K562 (cell line): Measurements from ENCODE around the gene PCDH12. TPM values are rescaled to one million over a fixed set of nuclear protein-coding genes. Genes with fewer than 3 reads are reported as not detected.

ENCODE experiments used
- DACH1 ChIP-seq: fragments of 450-650 bp; IDR thresholded peaks from 2 replicates; pipeline ENCODE4 v1.6.1; 2018; ENCODE audit not compliant: partially characterized antibody
- FOXA1 ChIP-seq: fragments of 450-650 bp; IDR thresholded peaks from 2 replicates; pipeline ENCODE4 v1.6.1; 2016; ENCODE audit warnings: mild to moderate bottlenecking, borderline replicate concordance
- GABPB2 ChIP-seq: fragments of 250-450 bp; sonication (Bioruptor Pico); conservative IDR thresholded peaks from 2 replicates; pipeline ENCODE4 v1.5.1; 2021; ENCODE audit warnings: mild to moderate bottlenecking
- KDM5B ChIP-seq: fragments of 200-600 bp; sonication (generic); IDR thresholded peaks from 2 replicates; pipeline ENCODE4 v1.6.1; 2012; ENCODE audit warnings: low read depth, mild to moderate bottlenecking, moderate library complexity, low read length, control low read depth, inconsistent platforms; ENCODE audit not compliant: insufficient replicate concordance
- MEF2A ChIP-seq: IDR thresholded peaks from 2 replicates; pipeline ENCODE4 v1.6.1; 2011; ENCODE audit warnings: low read depth, mild to moderate bottlenecking, low read length, moderate library complexity; ENCODE audit not compliant: control insufficient read depth
- NCOA2 ChIP-seq, 2 experiments: fragments of 450-650 bp; IDR thresholded peaks; 2 replicates each; pipeline ENCODE4 v1.6.1; 2018; ENCODE audit warnings: mild to moderate bottlenecking in 2 of 2, moderate library complexity in 1 of 2; ENCODE audit not compliant: partially characterized antibody in 2 of 2
- RAD21 ChIP-seq, 2 experiments: fragments of 250-450 bp in 1 of 2; fragments of 450-650 bp in 1 of 2; sonication (Bioruptor Pico) in 1 of 2; formaldehyde crosslinking in 1 of 2; IDR thresholded peaks in 1 of 2; conservative IDR thresholded peaks in 1 of 2; 2 replicates each; pipeline versions ENCODE4 v1.4.0 to v1.8.0; 2020 to 2022; ENCODE audit warnings: mild to moderate bottlenecking in 2 of 2, moderate library complexity in 1 of 2
- TARDBP ChIP-seq: fragments of 450-650 bp; IDR thresholded peaks from 2 replicates; pipeline ENCODE4 v1.6.1; 2016
- TEAD1 ChIP-seq, 2 experiments: fragments of 450-650 bp in 1 of 2; sonication (generic) in 1 of 2; formaldehyde crosslinking; IDR thresholded peaks; 2 replicates each; pipeline versions ENCODE4 v1.4.0 to v1.8.0; 2020 to 2022; ENCODE audit warnings: mild to moderate bottlenecking in 2 of 2, missing genetic modification reagents in 1 of 2
- ZNF263 ChIP-seq: sonication (generic); formaldehyde crosslinking; IDR thresholded peaks from 2 replicates; pipeline ENCODE4 v1.8.0; 2022; ENCODE audit warnings: mild to moderate bottlenecking, missing genetic modification reagents, borderline replicate concordance
- ZNF707 ChIP-seq: fragments of 250-450 bp; sonication (Bioruptor Pico); conservative IDR thresholded peaks from 2 replicates; pipeline ENCODE4 v1.8.0; 2022; ENCODE audit warnings: inconsistent platforms, mild to moderate bottlenecking, moderate library complexity
- polyA plus RNA-seq, 8 experiments: library from polyadenylated mRNA; depleted of rRNA in 4 of 8; stranded (reverse) in 5 of 8; unstranded in 3 of 8; fragments of >200 nt; fragmentation: Nextera tagmentation in 2 of 8; fragmentation: Illumina TruSeq in 1 of 8; extraction: Ambion mirVana in 2 of 8; extraction: Trizol in 1 of 8; gene quantifications; 2 replicates each; pipeline versions ENCODE4 v1.2.1 to v1.2.3, GENCODE V29; 2011 to 2014; ENCODE audit warnings: inconsistent platforms in 1 of 8, missing spikeins in 1 of 8
- total RNA-seq, 7 experiments: library from RNA; depleted of rRNA in 6 of 7; stranded (reverse); fragments of >200 nt in 6 of 7; fragmentation: Illumina TruSeq in 2 of 7; extraction: Trizol in 2 of 7; gene quantifications; 2 replicates each; pipeline versions ENCODE4 v1.2.1 to v1.2.3, GENCODE V29; 2011 to 2021; ENCODE audit warnings: low replicate concordance in 1 of 7
- TF ChIP-seq, protein P1 (sequence below): sonication (generic); formaldehyde crosslinking; IDR thresholded peaks from 2 replicates; pipeline ENCODE4 v1.8.0; 2023; ENCODE audit warnings: mild to moderate bottlenecking, missing genetic modification reagents
- TF ChIP-seq, protein P2 (sequence below): fragments of 450-650 bp; formaldehyde crosslinking; IDR thresholded peaks from 2 replicates; pipeline ENCODE4 v1.4.0; 2020; ENCODE audit warnings: mild to moderate bottlenecking, moderate library complexity
- TF ChIP-seq, protein P3 (sequence below): fragments of 450-650 bp; formaldehyde crosslinking; IDR thresholded peaks from 2 replicates; pipeline ENCODE4 v1.4.0; 2020; ENCODE audit warnings: mild to moderate bottlenecking, moderate library complexity
- TF ChIP-seq, protein P4 (sequence below): sonication (generic); formaldehyde crosslinking; IDR thresholded peaks from 2 replicates; pipeline ENCODE4 v1.8.0; 2022; ENCODE audit warnings: missing genetic modification reagents, mild to moderate bottlenecking, borderline replicate concordance
- TF ChIP-seq, protein P5 (sequence below): fragments of 450-650 bp; formaldehyde crosslinking; IDR thresholded peaks from 2 replicates; pipeline ENCODE4 v1.4.0; 2020; ENCODE audit warnings: mild to moderate bottlenecking, mixed read lengths

The PCDH12 gene
- total and polyA plus RNA-seq, 9 of the 15 experiments (the other 6 are each of a cell fraction or from before 2014, with no cell fraction given): 0.01 to 0.04 (median 0.01) TPM; not detected in 4

DNA sequence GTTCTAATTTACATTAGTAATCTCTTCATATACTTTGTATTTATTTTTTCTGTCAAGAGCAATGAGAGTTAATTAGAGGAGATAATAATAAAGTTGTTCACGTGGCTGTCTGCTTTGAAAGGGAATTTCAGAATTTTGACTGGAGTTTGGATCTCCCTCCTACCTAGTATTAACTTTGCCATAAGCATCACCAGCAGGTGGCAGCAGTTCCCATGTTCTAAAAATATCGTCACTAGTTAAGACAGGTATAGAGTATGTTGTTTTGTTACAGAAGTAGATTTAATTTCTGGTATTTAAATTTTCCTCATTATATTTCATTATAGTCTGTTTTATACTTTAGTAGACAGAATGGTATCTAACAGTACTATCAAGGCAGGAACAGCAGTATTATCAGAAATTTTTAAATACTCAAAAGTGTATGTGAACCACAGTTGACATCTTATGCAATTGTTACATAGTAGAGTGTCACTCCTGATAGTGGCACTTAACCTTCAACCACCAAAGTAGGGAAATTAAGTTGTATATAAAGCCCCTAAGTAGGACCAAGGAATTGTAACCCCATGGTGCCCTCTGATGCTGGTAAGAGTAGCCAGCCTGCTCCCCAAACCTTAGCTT lies 34.5 kb upstream of the PCDH12 start (continued):
- TF ChIP-seq, protein P1, sequence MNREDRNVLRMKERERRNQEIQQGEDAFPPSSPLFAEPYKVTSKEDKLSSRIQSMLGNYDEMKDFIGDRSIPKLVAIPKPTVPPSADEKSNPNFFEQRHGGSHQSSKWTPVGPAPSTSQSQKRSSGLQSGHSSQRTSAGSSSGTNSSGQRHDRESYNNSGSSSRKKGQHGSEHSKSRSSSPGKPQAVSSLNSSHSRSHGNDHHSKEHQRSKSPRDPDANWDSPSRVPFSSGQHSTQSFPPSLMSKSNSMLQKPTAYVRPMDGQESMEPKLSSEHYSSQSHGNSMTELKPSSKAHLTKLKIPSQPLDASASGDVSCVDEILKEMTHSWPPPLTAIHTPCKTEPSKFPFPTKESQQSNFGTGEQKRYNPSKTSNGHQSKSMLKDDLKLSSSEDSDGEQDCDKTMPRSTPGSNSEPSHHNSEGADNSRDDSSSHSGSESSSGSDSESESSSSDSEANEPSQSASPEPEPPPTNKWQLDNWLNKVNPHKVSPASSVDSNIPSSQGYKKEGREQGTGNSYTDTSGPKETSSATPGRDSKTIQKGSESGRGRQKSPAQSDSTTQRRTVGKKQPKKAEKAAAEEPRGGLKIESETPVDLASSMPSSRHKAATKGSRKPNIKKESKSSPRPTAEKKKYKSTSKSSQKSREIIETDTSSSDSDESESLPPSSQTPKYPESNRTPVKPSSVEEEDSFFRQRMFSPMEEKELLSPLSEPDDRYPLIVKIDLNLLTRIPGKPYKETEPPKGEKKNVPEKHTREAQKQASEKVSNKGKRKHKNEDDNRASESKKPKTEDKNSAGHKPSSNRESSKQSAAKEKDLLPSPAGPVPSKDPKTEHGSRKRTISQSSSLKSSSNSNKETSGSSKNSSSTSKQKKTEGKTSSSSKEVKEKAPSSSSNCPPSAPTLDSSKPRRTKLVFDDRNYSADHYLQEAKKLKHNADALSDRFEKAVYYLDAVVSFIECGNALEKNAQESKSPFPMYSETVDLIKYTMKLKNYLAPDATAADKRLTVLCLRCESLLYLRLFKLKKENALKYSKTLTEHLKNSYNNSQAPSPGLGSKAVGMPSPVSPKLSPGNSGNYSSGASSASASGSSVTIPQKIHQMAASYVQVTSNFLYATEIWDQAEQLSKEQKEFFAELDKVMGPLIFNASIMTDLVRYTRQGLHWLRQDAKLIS: no peak
- TF ChIP-seq GABPB2 (CRISPR knock-in tag) (no peak), ZNF263 (CRISPR knock-in tag) (no peak), FOXA1 (no peak), RAD21 (CRISPR knock-in tag; conservative IDR thresholded peaks at IDR 0.05 in 1 of 2, IDR thresholded peaks at IDR 0.05 in 1 of 2) (peak; percentile 52 to 69; a peak in 3 of 4 replicates), TEAD1 (CRISPR knock-in tag; IDR thresholded peaks at IDR 0.05) (no peak), TARDBP (no peak), KDM5B (no peak), MEF2A (peak; percentile 96), ZNF707 (CRISPR knock-in tag) (no peak), DACH1 (no peak), NCOA2 (IDR thresholded peaks at IDR 0.05; ENCODE audit: partially characterized antibody in 2 of 2) (no peak)
- TF ChIP-seq, protein P2, sequence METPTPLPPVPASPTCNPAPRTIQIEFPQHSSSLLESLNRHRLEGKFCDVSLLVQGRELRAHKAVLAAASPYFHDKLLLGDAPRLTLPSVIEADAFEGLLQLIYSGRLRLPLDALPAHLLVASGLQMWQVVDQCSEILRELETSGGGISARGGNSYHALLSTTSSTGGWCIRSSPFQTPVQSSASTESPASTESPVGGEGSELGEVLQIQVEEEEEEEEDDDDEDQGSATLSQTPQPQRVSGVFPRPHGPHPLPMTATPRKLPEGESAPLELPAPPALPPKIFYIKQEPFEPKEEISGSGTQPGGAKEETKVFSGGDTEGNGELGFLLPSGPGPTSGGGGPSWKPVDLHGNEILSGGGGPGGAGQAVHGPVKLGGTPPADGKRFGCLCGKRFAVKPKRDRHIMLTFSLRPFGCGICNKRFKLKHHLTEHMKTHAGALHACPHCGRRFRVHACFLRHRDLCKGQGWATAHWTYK: no peak
- TF ChIP-seq, protein P3, sequence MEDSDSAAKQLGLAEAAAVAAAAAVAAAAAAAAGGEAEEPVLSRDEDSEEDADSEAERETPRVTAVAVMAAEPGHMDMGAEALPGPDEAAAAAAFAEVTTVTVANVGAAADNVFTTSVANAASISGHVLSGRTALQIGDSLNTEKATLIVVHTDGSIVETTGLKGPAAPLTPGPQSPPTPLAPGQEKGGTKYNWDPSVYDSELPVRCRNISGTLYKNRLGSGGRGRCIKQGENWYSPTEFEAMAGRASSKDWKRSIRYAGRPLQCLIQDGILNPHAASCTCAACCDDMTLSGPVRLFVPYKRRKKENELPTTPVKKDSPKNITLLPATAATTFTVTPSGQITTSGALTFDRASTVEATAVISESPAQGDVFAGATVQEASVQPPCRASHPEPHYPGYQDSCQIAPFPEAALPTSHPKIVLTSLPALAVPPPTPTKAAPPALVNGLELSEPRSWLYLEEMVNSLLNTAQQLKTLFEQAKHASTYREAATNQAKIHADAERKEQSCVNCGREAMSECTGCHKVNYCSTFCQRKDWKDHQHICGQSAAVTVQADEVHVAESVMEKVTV (CRISPR knock-in tag): peak; percentile 39; the same call in 1 of the 2 replicates
- TF ChIP-seq, protein P4, sequence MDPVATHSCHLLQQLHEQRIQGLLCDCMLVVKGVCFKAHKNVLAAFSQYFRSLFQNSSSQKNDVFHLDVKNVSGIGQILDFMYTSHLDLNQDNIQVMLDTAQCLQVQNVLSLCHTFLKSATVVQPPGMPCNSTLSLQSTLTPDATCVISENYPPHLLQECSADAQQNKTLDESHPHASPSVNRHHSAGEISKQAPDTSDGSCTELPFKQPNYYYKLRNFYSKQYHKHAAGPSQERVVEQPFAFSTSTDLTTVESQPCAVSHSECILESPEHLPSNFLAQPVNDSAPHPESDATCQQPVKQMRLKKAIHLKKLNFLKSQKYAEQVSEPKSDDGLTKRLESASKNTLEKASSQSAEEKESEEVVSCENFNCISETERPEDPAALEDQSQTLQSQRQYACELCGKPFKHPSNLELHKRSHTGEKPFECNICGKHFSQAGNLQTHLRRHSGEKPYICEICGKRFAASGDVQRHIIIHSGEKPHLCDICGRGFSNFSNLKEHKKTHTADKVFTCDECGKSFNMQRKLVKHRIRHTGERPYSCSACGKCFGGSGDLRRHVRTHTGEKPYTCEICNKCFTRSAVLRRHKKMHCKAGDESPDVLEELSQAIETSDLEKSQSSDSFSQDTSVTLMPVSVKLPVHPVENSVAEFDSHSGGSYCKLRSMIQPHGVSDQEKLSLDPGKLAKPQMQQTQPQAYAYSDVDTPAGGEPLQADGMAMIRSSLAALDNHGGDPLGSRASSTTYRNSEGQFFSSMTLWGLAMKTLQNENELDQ (CRISPR knock-in tag): no peak
- TF ChIP-seq, protein P5, sequence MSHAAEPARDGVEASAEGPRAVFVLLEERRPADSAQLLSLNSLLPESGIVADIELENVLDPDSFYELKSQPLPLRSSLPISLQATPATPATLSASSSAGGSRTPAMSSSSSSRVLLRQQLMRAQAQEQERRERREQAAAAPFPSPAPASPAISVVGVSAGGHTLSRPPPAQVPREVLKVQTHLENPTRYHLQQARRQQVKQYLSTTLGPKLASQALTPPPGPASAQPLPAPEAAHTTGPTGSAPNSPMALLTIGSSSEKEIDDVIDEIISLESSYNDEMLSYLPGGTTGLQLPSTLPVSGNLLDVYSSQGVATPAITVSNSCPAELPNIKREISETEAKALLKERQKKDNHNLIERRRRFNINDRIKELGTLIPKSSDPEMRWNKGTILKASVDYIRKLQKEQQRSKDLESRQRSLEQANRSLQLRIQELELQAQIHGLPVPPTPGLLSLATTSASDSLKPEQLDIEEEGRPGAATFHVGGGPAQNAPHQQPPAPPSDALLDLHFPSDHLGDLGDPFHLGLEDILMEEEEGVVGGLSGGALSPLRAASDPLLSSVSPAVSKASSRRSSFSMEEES (CRISPR knock-in tag): no peak
